ENCODE data around the gene GNB1L.

The GNB1L gene

DNA sequence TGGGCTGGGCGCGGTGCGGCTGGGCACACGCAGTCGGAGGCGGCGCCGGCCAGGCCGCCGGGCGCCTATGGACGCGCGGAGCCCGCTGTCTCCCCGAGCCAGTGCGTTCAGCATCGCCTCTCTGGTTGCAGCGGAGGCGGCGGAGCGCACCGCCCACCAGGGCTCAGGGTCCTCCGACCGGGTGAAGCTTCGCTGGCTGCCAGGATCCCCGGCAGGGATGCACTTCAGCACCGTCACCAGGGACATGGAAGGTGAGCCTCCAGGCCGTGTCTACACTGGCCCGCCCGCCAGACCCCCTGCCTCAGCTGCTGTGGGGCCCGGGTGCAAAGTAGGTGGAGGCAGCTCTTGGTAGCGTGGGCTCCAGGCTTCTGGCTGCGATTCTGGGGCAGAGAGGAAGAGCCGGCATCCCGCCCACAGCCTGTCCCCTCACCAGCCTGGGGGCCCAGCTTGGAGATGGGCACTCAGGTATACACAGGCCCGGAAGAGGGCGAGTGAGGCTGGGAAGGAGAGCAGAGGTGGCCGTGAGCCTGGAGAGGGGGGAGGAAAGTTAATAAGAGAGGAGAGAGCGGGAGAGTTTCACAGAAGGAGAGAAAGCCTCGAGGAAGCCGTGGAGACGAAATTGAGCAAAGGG lies 95.1 kb downstream of the GNB1L start:
- DNase-seq = no peak

DNA sequence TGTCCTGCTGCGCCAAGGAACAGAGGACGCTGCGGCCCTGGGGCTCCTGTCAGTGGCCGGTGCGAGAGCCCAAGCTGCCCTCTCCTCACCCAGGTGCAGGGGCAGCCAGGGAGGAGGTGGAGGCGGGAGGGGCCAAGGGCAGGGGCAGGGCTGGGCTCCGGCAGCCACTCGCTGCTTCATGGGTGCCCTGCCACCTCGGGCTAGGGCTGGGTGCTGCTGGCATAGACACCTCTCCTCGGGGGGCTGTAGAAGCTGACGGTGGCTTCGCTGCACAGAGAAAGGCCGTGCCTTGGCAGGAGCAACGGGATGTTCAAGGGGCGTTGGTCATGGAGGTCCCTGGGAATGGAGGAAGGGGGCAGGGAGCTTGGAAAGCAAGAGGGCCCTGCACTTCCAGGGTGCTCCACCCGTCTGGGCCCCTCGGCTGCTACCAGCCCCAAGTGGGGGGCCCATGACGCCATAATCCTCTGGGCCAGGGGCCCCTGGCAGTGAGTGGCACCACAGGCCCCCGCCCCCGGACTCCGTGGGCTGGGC lies 95.7 kb downstream of the GNB1L start:
- no peak for DNase-seq

DNA sequence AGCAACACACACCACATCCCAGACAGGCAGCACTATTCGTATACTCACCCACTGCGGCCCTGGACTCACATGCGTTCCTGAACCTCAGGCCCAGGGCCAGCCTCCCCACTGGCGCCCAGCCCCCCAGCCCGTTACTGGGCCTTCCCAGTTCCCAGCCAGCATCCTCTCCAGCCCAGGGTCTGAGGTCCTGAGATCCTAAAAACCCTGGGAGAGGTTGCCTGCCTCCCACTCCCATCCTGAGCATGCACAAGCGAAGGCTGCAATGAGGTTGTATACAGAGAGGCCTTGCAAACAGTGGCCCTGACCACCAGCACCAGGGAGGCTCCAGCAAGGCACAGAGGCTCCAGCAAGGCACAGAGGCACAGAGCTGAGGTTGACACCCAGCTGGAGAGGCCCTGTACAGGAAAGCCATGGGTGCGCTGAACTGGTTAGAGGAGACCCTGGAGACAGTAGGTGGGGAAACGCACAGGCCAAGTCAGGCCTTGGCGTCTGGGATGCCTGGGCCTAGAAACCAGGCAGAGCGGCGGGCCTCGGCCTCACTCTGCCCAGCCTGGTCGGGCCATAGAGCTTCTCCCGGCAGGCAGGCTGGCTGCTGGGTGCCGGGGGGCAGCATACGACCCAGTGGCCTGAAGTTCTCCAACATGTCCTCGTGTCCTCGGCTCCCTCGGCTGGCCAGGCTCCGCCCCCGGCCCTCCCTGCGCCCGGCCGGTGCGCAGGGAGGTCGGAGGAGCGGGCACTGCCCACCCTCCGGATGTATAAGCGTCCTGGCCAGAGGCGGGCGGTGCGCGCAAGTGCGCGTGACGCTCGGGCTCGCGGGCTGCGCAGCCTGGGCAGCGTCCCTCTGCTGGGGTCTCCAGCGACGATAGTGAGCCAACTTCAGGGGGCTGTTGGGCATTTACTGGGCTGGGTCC lies 96.4 kb downstream of the GNB1L start:
- DNase-seq = no peak

DNA sequence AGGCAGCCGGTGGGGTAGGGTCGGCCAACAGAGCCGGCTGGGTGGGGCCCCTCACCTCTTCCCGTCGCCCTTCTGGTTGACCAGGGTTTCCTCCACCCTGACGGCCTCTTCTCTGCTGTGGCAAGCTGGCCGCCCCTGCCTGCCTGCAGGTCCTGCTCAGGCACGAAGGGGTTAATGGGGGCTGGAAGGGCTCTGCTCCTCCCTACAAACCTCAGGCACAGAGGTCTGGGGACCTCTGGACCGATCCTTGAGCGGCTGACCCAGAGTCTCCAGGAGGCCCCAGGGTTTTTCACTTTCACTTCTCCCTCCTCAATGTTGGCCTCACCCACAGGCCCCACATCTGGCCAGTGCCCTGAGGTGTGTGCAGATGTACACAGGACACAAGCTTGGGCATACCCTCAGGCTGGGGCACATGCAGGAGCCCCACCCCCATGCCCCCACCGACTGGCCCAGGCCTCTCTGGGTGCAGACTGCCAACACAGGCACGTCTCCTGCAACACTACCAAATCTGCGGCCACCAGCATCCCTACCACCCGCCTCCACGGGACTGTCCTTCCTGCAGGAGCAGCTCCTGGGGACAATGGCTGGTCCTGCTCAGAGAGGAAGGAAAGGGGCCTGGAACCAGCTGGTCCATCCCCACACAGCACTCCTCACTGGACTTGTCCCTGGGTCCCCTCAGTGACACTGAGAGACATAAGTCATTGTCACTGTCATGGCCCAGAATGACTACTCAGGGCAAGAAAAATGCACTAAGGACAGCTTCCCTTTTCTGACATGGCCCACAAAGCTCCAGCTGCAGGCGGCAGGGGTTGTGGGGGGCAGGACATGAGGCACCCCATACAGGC lies 97.3 kb downstream of the GNB1L start:
- DNase-seq = no peak

DNA sequence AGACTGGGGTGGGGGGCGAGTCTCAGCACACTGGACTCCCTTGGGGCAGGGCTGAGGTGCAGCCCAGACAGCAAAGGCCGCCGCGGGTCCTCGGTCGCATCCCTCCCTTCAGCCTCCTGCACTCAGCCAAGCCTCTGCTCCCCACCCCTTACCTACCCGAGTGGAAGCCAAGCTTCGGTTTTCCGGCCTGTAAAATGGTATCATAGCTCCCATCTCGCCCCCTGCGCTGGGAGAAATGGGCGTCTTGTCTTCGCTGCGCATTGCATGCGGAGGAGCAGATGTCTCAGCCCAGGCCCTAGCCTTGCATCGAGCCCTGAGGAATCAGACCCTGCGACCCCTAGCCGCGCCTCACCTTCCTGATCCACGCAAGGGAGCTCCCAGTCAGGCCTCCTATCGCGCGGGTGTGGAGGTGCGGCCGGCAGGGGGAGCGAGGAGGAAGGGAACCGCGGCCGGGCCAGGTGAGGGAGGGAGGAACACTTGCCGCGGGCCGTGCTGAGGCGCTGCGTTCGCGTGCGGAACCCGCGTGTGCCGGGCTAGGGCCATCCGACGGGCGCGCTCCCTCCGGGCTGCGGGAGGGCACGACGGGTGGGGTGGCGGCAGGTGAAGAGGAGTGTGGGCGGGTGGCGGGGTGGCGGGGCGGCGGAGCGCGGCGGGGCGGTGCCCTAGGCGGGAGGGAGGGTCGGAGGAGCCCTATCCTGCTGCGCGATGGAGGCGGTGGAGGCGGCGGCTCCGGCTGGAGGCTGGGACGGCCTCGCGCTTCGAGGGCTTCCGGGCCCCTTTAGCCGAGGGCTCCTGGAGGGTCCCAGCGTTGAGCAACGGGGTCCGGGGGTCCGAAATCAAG lies 98.2 kb downstream of the GNB1L start:
- DNase-seq = no peak

DNA sequence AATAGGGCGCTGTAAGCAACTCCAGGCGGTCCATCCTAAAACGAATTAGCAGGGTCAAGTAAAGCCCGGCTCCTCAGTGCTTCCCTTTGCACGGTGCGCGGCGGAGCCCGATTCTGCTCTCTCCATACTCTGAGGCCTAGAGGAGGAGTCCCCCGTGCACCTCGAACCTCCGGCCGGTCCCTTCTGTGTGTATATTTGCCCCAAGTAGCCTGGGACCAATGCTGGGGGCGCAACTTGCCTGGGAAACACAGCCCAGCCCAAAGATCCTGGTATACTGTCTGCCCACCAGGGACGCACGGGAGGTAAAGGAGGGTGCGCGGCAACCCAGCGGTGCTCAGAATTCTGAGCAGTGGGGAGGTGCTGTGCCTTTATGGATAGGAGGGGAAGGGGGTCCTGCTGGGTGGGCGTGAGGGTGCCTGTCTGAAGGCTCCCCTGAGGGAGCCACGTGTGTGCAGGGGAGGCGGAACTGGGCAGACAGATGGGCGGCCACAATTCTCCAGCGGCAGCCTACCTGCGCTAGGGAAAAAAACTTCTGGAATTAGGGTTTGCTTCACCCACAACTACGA lies 98.9 kb downstream of the GNB1L start:
- DNase-seq = no peak

DNA sequence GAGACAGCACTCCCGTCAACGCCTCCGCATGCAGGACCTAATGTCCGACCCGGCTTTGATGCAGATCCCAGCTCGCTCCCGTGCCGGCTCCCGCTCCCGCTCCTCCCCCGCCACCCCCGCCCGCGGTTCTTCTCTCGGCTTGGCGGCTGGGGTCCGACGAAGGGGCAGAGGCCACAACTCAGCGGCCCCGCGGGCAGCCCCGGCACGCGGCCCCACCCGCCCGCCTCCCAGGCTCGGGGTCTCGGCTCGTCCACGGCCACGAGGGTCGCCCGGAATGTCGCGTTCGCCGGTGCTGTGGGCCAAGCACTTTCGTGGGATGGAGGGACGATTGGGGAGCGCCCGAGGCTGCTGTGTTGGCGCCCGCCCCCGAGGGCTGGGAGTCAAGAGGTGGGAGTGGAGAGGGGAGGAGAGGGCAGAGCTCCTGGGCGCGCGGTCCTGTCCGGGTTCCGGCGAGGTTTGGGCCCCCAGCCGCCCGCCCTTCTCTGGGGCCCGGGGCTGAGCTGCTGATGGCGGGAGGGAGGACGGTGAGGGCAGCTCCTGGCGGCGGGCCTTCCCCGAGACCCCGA lies 99.4 kb downstream of the GNB1L start:
- DNase-seq = no peak

DNA sequence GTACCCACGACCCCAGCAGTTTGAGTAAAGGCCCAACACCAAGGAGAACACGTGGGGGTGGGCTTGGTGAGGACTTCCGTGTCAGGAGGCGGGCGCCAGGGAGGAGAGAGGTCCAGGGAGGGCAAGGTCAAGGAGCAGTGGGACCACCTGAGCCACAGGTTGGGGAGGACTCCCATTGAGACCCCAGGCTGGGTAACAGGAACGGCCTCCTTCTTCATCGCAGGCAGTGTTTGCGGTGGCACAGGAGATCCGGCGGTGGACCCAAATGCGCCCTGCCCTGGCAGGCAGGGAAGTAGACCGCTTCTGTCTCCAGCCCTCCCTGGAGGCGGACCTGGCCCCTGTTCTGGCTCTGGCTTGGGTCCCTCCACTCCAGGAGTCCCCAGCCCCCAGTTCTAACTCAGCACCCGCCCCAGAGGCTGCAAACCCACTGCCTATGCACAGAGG lies 100.0 kb downstream of the GNB1L start:
- no peak for DNase-seq

DNA sequence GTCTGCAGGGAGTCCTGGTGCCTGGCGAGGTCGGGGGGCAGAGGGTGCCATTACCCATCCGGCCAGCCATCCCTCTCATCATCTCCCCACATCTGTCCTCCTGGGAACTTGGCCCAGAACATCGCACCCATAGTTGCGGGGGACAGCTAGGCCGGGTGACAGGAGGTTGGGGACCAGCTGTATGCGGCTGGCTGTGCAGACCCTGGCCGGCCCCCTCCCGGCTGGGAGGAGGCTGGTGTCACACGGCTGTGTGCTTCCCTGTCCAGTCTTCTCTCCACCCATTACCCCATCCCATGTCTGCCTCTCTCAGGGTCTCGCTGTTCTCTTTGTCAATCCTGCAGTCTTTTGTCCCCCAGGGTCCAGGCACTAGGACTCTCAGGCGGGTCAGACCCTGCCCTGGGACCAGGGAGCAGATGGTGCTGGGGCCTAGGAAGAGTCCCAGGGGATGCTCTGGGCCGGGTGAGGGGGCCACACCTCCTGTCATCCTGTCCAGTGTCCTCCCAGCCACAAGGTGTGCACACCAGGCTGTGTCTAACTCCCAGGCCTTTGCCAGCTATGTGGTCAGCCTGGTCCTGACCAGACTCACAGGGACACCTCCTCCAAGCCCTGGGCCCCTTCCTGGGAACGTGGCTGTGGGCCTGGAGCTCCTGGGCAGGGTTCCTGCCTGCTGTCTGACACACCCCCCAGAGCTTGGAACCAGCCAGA lies 100.5 kb downstream of the GNB1L start:
- DNase-seq = no peak

DNA sequence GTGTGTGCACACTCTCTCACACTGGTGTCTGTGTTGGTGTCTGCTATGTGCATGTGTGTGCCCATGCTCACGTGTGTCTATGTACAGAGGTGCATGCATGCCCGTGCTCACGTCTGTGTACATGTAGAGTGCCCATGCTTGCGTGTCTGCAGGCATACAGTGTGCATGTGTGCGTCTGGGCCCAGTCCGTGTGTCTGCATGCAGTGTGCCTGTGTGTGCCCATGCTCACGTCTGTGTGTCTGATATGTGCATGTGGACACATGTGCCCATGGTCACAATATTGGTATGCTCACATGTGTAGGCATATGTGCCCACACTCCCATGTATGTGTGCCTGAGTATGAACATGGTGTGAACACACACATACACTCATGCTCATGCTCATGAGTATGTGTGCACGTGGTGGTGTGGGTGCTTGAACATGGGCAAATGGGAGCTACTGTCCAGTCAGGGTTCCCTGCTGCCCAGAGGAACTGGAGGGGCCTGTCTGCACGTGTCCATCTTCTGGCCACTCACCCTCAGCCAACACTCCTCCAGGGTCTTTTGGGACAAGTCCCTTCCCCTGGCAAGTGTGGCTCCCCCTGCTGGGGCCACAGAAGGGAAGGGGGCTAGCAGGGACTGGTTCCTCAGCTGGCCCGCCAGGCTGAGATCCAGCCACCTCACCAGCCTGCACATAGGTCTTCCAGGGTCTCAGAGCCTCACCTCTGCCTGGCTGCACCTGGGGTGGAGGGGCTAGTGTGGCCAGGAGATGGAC lies 101.4 kb downstream of the GNB1L start:
- no peak for DNase-seq

DNA sequence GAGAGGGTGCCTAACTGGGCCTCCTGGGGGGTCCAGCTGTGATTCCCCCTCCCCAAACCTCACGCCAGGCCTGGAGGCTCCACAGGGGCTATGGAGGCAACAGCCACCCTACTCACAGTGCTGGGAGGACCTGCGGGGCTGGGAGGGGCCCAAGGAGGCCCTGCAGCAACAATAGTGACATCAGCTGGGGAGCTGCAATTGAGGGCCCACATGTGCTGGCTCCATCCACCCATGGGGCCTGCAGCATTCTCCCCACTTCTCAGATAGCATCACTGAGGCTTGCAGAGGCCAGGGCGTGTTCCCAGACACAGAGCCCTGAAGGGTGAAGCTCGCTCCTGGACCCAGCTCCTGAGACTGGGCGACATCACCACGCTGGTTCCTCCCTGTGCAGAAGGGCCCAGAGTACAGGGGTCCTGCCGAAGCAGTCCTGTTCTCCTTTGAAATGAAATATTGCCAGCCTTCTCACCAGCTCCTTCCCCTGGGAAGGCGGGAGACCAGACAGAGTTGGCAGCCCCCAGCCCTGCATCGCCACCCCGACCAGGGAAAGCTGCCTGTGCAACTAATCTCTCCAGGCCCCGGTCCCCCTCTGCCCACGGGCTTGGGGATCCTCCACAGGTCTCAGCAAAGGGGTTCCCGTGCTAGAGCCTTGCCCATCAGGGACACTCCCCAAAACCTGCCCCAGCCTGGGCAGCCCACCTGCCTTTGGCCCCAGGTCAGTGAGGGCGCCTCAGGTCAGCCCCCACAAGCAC lies 103.0 kb downstream of the GNB1L start:
- DNase-seq = no peak

DNA sequence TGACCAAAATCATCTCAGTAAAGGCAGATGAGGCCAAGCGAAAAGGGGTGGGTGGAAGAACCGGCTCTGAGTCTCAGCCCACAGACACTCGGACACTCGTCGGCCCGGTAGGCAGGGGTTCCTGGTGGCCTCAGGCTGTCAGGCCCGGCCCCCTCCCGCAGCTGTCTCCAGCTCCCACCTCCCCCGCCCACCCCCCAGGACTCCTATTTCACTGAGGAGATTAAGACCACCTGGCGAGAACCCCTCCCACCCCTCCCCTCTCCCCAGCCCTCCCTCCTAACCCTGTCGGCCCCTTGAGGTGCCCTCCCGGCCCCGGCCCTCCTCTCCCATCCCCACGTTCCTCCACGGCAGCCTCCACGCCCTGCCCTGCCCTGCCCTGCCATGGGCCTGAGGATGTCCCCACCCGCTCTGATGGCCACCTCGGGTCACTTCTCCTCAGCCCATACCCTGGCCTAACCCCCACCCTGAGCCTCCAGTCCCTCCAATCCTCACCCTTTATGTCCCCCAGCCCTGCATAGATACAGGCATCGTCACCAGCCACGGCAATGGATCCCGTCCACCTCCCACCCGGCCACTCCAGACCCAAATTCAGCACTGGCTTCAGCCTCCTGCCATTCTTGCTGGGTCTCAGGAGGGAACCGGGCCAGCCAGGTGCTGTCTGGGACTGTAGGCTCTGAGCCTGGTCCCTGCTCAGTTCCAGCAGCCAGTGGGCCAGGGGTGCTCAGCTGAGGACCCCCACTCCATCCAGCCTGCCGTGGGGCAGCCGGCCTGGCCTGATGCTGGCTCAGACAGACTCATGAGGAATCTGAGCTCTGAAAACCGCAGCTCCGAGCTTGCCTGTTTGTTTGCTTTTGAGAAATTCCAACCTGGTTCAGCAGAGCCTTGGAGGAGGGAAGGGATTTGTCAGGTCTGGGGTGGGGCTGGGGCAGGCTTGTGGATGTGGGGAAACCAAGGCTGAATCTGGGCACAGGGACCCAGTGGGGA lies 103.9 kb downstream of the GNB1L start:
- DNase-seq = peak; percentile 14

DNA sequence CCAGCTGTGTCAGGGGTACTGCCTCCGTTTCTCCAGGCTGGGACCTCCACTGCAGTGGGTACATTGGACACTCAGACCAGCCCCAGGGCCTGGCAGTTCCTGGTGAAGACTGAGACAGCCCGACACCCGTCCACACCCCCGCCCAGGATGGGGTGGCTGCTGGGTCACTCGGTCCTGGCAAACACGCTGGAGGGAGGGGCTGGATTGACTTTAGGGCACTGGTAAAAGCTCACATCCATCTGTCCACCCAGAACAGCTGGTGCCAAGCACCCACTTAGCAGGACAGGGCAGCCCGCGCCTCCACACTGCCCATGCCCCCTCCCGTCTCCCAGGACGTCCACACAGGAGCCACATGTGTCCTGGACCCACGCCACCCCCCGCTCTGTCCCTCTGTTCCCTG lies 104.8 kb downstream of the GNB1L start:
- DNase-seq = no peak

DNA sequence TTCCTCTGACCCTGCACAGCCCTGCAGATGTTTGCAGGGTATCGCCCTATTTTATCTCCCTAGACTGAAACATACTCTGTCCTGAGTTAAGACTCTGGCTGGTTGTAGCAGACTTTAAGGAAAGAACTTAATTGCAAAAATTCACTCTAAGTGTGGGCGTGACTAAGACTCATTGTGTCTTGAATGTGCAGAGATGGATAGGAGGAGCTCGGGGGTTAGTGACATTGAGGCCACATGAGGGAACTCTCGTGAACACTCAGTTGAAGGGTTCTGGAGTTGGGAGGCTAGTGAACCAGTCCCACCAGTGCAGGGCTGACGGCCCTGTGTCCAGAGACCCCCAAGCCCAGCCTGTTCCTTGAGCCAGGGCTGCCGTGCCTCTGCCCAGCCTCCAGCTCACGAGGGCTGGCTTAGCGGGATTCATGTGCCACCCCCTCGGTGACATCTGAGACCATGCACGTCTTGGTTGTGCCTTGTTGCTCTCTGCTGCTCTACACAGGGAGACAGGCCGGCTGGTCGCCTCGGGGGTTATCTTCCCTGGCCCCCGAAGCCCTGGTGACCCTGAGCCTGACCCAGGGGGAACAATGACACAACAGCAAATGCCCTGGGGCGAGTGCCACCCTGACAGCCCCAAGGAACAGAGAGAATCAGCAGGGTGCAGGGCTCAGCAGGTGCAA lies 105.5 kb downstream of the GNB1L start:
- no peak for DNase-seq

DNA sequence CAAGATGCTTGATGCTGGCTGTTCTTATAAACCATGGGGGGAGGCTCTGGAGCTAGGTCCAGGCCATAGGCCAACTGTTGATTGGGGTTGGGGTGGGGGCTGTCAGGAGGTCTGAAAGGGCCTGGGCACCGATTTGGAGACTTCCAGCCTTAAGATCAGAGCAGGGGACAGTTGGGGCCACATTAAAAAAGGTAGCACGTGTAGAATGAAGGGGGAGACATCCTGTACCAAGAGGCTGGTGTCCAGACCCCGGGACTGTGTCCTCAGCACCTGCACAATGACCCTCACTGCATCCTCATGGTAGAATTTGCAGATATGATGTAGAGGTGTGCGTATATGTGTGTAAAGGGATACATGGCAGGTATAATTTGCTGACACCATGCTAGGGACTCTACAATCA lies 106.5 kb downstream of the GNB1L start:
- DNase-seq = no peak

DNA sequence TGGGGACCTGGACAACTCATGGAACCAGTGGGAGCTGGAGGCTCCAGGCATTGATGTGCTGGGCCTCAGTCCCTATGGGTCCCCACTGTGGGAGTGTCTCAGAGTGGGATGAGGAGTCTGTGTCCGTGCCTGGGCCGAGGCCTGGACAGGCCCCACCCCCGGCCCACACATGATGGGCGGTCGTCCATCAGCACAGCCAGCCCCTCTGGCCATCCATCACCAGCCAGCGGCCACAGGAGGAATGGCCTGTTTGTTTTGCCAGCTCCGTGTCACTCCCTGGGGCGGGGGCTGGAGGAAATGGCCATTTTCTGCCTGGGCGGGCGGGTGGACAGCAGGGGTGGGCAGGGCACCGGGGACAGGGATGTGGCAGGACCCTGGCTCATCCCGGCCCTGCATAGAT lies 107.1 kb downstream of the GNB1L start:
- DNase-seq = no peak

DNA sequence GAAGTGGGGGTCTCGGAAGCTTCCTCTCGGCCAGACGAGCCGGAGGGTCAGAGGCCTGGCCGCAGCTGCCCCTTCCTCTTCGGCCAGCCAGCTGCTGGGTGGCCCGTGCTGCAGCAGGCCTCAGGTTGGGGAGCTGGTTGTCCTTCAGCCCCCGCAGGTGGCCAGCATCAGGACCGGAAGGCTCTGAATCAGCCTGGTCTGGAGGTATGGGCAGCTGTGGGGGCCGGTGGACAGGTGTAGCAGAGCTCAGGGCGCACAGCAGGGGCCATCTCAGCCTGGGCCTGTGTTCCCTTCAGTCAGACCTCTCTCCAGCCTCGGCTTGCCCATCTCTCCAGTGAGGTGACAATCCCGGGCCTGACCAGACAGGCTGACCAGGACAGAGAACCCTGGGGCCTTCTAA lies 107.9 kb downstream of the GNB1L start:
- no peak for DNase-seq

Measured in kidney glomerular epithelial cell (primary cell).